Measurements from ENCODE around the gene CLDN5.

GRCh38 chr22:19523240-19524169, 705 bp downstream of the CLDN5 start:
- no peak for TF ChIP-seq POLR2AphosphoS5 (IDR thresholded peaks at IDR 0.05; ENCODE audit: low read depth, low read length)
- no peak for TF ChIP-seq TAF1 (IDR thresholded peaks at IDR 0.05; ENCODE audit: borderline replicate concordance, insufficient read depth, low read length)
- TF ChIP-seq REST (IDR thresholded peaks at IDR 0.05; ENCODE audit: insufficient read depth in 1 of 2, low read depth in 2 of 2, low read length in 2 of 2) = no peak
- no peak for TF ChIP-seq SIN3A (IDR thresholded peaks at IDR 0.05; ENCODE audit: borderline replicate concordance, insufficient read depth, low read length)
